Cardiac muscle cell (in vitro differentiated cells and primary cell): Measurements from ENCODE around the gene PCSK5. TPM values are rescaled to one million over a fixed set of nuclear protein-coding genes. Genes with fewer than 3 reads are reported as not detected.
"Not testable (repeated sequence)": the region's sequence is repeated elsewhere in the genome, so short reads cannot be mapped to it uniquely, and the experiment has no call there.

Source experiments
- DNase-seq, 2 donors: peaks; one replicate each; pipeline versions ENCODE4 v3.0.0 to v3.0.0-alpha.2; 2010 to 2017; ENCODE audit warnings: low read depth in 1 of 2, low spot score in 1 of 2
- H3K27ac ChIP-seq: fragments of 200-600 bp; sonication (generic); 2 replicates; pipeline ENCODE4 v1.5.1; 2016
- H3K27me3 ChIP-seq: fragments of 200-600 bp; sonication (generic); 2 replicates; pipeline ENCODE4 v1.6.0; 2016; ENCODE audit warnings: control low read depth
- H3K36me3 ChIP-seq: fragments of 200-600 bp; sonication (generic); 2 replicates; pipeline ENCODE4 v1.5.1; 2016; ENCODE audit warnings: control low read depth
- H3K4me1 ChIP-seq: fragments of 200-600 bp; sonication (generic); 2 replicates; pipeline ENCODE4 v1.8.1; 2017; ENCODE audit warnings: low read depth, mild to moderate bottlenecking, mixed run types
- H3K4me3 ChIP-seq: fragments of 200-600 bp; sonication (generic); 2 replicates; pipeline ENCODE4 v1.5.1; 2016; ENCODE audit warnings: mild to moderate bottlenecking
- H3K9me3 ChIP-seq: fragments of 200-600 bp; sonication (generic); 2 replicates; pipeline ENCODE4 v1.5.1; 2017; ENCODE audit warnings: low read depth, mild to moderate bottlenecking, control low read depth
- polyA plus RNA-seq: library from polyadenylated mRNA; unstranded; fragments of >200 nt; fragmentation: Nextera tagmentation; extraction: Ambion mirVana; gene quantifications from 2 replicates; pipeline ENCODE4 v1.2.1, GENCODE V29; 2016
- total RNA-seq: library from RNA; depleted of rRNA; stranded (reverse); fragments of >200 nt; gene quantifications from 2 replicates; pipeline ENCODE4 v1.2.3, GENCODE V29; 2016
- TF ChIP-seq, protein P1 (sequence below): IDR thresholded peaks from 2 replicates; pipeline ENCODE4 v1.5.1; 2012; ENCODE audit warnings: low read depth, mild to moderate bottlenecking, low read length

PCSK5 gene
- total and polyA plus RNA-seq, 2 experiments from 2014 or later: 6.8 to 9.6 TPM

GRCh38 chr9:76313771-76314170 is 423.3 kb downstream of the PCSK5 start:
- Histone ChIP-seq H3K4me1 (no peaks in the 10 kb centered on the region), H3K27me3 (no peaks in the 10 kb centered on the region), H3K27ac (no peak overlapping the region), H3K9me3 (no peaks in the 10 kb centered on the region), H3K4me3 (no peak overlapping the region), H3K36me3 (no peaks in the 10 kb centered on the region)
- no peak for DNase-seq
- TF ChIP-seq, protein P1, sequence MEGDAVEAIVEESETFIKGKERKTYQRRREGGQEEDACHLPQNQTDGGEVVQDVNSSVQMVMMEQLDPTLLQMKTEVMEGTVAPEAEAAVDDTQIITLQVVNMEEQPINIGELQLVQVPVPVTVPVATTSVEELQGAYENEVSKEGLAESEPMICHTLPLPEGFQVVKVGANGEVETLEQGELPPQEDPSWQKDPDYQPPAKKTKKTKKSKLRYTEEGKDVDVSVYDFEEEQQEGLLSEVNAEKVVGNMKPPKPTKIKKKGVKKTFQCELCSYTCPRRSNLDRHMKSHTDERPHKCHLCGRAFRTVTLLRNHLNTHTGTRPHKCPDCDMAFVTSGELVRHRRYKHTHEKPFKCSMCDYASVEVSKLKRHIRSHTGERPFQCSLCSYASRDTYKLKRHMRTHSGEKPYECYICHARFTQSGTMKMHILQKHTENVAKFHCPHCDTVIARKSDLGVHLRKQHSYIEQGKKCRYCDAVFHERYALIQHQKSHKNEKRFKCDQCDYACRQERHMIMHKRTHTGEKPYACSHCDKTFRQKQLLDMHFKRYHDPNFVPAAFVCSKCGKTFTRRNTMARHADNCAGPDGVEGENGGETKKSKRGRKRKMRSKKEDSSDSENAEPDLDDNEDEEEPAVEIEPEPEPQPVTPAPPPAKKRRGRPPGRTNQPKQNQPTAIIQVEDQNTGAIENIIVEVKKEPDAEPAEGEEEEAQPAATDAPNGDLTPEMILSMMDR: no peak

- TF ChIP-seq, protein P1: no peak
- Histone ChIP-seq H3K4me1 (no peaks in the 10 kb centered on the region), H3K4me3 (no peak overlapping the region), H3K27me3 (no peaks in the 10 kb centered on the region), H3K9me3 (no peaks in the 10 kb centered on the region), H3K36me3 (no peaks in the 10 kb centered on the region), H3K27ac (no peak overlapping the region)
- DNase-seq: no peak
These were observed 423.8 kb downstream of the PCSK5 start for GRCh38 chr9:76314321-76314720.

GRCh38 chr9:76316069-76316468 is 425.6 kb downstream of the PCSK5 start:
- Histone ChIP-seq H3K36me3 (no peaks in the 10 kb centered on the region), H3K27ac (no peak overlapping the region), H3K4me3 (no peak overlapping the region), H3K4me1 (no peaks in the 10 kb centered on the region), H3K9me3 (no peaks in the 10 kb centered on the region), H3K27me3 (no peaks in the 10 kb centered on the region)
- TF ChIP-seq, protein P1: no peak
- DNase-seq: no peak

GRCh38 chr9:76319466-76319865 is 429.0 kb downstream of the PCSK5 start:
- H3K4me3 ChIP-seq, DNase-seq, H3K4me1 ChIP-seq, H3K9me3 ChIP-seq, H3K27me3 ChIP-seq, H3K27ac ChIP-seq, H3K36me3 ChIP-seq: not testable (repeated sequence)

DNA sequence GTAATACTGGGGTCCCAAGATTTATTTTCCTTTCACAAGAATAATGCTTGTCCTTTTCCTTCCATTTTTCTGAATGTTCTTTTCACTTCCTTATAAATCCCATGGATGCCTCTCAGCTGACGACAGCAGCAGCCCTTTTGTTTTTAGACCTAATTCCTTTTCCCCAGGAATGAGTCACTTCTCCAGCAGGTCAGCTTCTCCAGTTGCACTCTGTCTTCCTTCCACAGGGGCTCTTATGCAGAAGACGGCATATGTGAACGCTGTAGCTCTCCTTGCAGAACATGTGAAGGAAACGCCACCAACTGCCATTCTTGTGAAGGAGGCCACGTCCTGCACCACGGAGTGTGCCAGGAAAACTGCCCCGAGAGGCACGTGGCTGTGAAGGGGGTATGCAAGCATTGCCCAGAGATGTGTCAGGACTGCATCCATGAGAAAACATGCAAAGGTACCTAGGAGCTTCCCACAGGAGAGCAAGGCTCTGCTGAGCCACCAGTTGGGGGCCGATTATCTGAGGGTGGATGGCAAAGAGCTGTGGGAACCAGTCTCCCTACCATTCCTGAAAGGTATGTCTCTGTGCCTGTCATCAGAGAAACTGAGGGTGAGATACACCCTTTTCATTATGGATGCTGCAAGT is 430.8 kb downstream of the PCSK5 start:
- DNase-seq: peak in 1 of 2 donors; percentile 64
- H3K27ac ChIP-seq: no peak overlapping the region
- H3K9me3 ChIP-seq: no peaks in the 10 kb centered on the region
- no peaks in the 10 kb centered on the region for H3K4me1 ChIP-seq
- no peaks in the 10 kb centered on the region for H3K27me3 ChIP-seq
- no peaks in the 10 kb centered on the region for H3K36me3 ChIP-seq
- TF ChIP-seq, protein P1: no peak
- H3K4me3 ChIP-seq: no peak overlapping the region

GRCh38 chr9:76322810-76323209 is 432.3 kb downstream of the PCSK5 start:
- no peaks in the 10 kb centered on the region for H3K4me1 ChIP-seq
- H3K9me3 ChIP-seq: no peaks in the 10 kb centered on the region
- no peak overlapping the region for H3K4me3 ChIP-seq
- TF ChIP-seq, protein P1: no peak
- H3K27me3 ChIP-seq: no peaks in the 10 kb centered on the region
- no peak overlapping the region for H3K27ac ChIP-seq
- no peaks in the 10 kb centered on the region for H3K36me3 ChIP-seq
- no peak for DNase-seq
